ENCODE data around the gene CNOT4. TPM values are rescaled to one million over a fixed set of nuclear protein-coding genes. Genes with fewer than 3 reads are reported as not detected.

CNOT4 gene
- total and polyA plus RNA-seq, 2 of the 13 experiments (the other 11 are each of a cell fraction or from before 2014, with no cell fraction given), result 7.4 to 8.4 TPM

DNA sequence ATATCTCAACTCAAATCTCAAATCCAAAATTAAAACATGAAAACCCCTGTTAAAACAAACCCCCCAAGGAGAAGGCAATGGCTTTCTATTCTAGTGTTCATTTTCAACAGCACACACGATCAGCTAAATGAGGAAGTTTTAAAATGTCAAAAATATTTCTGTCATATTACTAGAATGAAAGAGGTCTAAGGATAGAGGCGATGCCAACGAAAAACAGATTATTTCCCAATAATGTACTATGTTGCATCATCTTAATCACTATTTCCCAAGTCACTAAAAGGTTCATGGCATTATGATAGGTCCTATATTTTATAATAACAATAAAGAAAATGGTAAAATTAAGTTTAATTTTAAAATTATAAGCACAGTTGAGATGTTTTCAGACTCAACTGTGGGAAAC is 10.1 kb downstream of the CNOT4 start:
- no peak for FAIRE-seq
- Histone ChIP-seq H3K4me1 (ENCODE audit: insufficient read depth, low read length) (0 out of 2 replicates have a peak, but pooled peaks cover 10% of the 10 kb centered on the region), H3K4me3 (replicated peaks in 1 of 3; ENCODE audit: insufficient read depth in 1 of 3, low read depth in 2 of 3, low read length in 3 of 3) (no peak overlapping the region), H3K27ac (ENCODE audit: extremely low read length, insufficient read depth, low read length) (no peak overlapping the region), H3K9me3 (ENCODE audit: low read length) (no peaks in the 10 kb centered on the region), H2AFZ (ENCODE audit: low read length) (no peak overlapping the region), H3K4me2 (ENCODE audit: low read depth, low read length) (no peak overlapping the region), H3K9ac (ENCODE audit: insufficient read depth, low read depth, low read length) (no peak overlapping the region), H3K36me3 (replicated peaks in 1 of 2; ENCODE audit: control insufficient read depth in 1 of 2, insufficient read depth in 2 of 2, low read length in 2 of 2) (no peaks in the 10 kb centered on the region), H4K20me1 (ENCODE audit: insufficient read depth, low read length) (peaks cover 5% of the 10 kb centered on the region; the same call in 1 of the 2 replicates), H3K27me3 (ENCODE audit: control insufficient read depth in 1 of 2, insufficient read depth in 2 of 2, low read length in 2 of 2) (no peaks in the 10 kb centered on the region; a peak in 1 of 5 replicates), H3K79me2 (ENCODE audit: insufficient read depth, low read length) (peaks cover 86% of the 10 kb centered on the region)
- DNase-seq (ENCODE audit: low spot score), result no peak
- POLR2A ChIA-PET, result no interaction called here
- no peak for ATAC-seq
- in situ Hi-C loops (cut with HindIII; ENCODE audit: extremely low pct_ligation_motif_present, low pct_unique_long_range_greater_than_20kb), result no loop called here
- intact Hi-C loops (cut with micrococcal nuclease; ENCODE audit: unreplicated experiment), result loop anchor here (10.0 kb wide), 1 partner anchor 1515 kb away; no protein-coding TSS in a partner anchor
- BruUV-seq (replicated peaks), result no TSS peak
- CTCF ChIA-PET (ENCODE audit: low intra/inter-chr PET ratio, low total read pairs), result no interaction called here
- WGBS (ENCODE audit: low lambda C conversion rate), result 96% methylated on average over 3 of the region's 3 CpGs
- no peak for TF ChIP-seq STAT5B (CRISPR knock-in tag; IDR thresholded peaks at IDR 0.05)
- TF ChIP-seq ELF3 (CRISPR knock-in tag; IDR thresholded peaks at IDR 0.05), result no peak
- TF ChIP-seq, protein P1, sequence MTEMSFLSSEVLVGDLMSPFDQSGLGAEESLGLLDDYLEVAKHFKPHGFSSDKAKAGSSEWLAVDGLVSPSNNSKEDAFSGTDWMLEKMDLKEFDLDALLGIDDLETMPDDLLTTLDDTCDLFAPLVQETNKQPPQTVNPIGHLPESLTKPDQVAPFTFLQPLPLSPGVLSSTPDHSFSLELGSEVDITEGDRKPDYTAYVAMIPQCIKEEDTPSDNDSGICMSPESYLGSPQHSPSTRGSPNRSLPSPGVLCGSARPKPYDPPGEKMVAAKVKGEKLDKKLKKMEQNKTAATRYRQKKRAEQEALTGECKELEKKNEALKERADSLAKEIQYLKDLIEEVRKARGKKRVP (CRISPR knock-in tag; IDR thresholded peaks at IDR 0.05), result peak in 1 of 2 experiments; percentile 84; a peak in 3 of 4 replicates
- peak; percentile 22; the same call in 1 of the 2 replicates for TF ChIP-seq ATF7 (IDR thresholded peaks at IDR 0.05)
- no peak for TF ChIP-seq ATF7 (CRISPR knock-in tag; IDR thresholded peaks at IDR 0.05)
- TF ChIP-seq, protein P2, sequence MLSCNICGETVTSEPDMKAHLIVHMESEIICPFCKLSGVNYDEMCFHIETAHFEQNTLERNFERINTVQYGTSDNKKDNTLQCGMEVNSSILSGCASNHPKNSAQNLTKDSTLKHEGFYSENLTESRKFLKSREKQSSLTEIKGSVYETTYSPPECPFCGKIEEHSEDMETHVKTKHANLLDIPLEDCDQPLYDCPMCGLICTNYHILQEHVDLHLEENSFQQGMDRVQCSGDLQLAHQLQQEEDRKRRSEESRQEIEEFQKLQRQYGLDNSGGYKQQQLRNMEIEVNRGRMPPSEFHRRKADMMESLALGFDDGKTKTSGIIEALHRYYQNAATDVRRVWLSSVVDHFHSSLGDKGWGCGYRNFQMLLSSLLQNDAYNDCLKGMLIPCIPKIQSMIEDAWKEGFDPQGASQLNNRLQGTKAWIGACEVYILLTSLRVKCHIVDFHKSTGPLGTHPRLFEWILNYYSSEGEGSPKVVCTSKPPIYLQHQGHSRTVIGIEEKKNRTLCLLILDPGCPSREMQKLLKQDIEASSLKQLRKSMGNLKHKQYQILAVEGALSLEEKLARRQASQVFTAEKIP (CRISPR knock-in tag; IDR thresholded peaks at IDR 0.05; ENCODE audit: borderline replicate concordance), result no peak
- peak; percentile 87 for TF ChIP-seq CEBPB (IDR thresholded peaks at IDR 0.05; ENCODE audit: borderline replicate concordance, low read depth, low read length)
- TF ChIP-seq, protein P3, sequence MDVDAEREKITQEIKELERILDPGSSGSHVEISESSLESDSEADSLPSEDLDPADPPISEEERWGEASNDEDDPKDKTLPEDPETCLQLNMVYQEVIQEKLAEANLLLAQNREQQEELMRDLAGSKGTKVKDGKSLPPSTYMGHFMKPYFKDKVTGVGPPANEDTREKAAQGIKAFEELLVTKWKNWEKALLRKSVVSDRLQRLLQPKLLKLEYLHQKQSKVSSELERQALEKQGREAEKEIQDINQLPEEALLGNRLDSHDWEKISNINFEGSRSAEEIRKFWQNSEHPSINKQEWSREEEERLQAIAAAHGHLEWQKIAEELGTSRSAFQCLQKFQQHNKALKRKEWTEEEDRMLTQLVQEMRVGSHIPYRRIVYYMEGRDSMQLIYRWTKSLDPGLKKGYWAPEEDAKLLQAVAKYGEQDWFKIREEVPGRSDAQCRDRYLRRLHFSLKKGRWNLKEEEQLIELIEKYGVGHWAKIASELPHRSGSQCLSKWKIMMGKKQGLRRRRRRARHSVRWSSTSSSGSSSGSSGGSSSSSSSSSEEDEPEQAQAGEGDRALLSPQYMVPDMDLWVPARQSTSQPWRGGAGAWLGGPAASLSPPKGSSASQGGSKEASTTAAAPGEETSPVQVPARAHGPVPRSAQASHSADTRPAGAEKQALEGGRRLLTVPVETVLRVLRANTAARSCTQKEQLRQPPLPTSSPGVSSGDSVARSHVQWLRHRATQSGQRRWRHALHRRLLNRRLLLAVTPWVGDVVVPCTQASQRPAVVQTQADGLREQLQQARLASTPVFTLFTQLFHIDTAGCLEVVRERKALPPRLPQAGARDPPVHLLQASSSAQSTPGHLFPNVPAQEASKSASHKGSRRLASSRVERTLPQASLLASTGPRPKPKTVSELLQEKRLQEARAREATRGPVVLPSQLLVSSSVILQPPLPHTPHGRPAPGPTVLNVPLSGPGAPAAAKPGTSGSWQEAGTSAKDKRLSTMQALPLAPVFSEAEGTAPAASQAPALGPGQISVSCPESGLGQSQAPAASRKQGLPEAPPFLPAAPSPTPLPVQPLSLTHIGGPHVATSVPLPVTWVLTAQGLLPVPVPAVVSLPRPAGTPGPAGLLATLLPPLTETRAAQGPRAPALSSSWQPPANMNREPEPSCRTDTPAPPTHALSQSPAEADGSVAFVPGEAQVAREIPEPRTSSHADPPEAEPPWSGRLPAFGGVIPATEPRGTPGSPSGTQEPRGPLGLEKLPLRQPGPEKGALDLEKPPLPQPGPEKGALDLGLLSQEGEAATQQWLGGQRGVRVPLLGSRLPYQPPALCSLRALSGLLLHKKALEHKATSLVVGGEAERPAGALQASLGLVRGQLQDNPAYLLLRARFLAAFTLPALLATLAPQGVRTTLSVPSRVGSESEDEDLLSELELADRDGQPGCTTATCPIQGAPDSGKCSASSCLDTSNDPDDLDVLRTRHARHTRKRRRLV (CRISPR knock-in tag; IDR thresholded peaks at IDR 0.05), result no peak
- TF ChIP-seq SRSF1 (optimal IDR thresholded peaks at IDR 0.05; ENCODE audit: low read depth, low read length), result no peak
- no peak for TF ChIP-seq SNAI1 (CRISPR knock-in tag; IDR thresholded peaks at IDR 0.05; ENCODE audit: borderline replicate concordance)

Measured in HepG2 (cell line).